ENCODE measurements around the gene STAT5B.

DNA sequence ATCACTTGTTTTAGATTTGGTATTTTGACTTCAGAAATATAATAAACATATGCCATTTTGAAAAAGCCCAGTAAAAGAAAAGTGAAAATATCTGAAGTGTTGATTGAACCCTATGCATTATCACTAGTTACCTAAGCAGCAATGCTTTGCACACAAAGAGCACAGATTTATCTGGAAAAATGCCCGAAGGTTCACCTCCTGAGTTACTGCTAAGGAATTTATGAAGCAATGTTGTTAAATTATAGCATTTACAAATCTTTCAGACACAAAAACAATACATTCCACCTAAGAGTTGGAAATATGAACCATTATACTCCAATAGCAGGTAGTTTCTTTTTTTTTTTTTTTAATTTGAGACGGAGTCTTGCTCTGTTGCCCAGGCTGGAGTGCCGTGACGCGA, 43.0 kb downstream of the STAT5B start:
- TF ChIP-seq CTCF (IDR thresholded peaks at IDR 0.05; ENCODE audit: low read length) (no peak), EZH2 (optimal IDR thresholded peaks at IDR 0.05; ENCODE audit: low read depth, low read length) (no peak)

Data from MM.1S (cell line).